GM23248 (cell line): ENCODE data around the gene LIME1. TPM values are rescaled to one million over a fixed set of nuclear protein-coding genes. Genes with fewer than 3 reads are reported as not detected.

Experiments used
- DNase-seq: peaks from one replicate; pipeline ENCODE4 v3.0.0-alpha.2; 2015
- H2AFZ ChIP-seq: fragments of 200-600 bp; sonication (generic); 2 replicates; pipeline ENCODE4 v1.6.1; 2016; ENCODE audit warnings: antibody characterized with exemption
- H3F3A ChIP-seq: fragments of 200-600 bp; sonication (generic); 2 replicates; pipeline ENCODE4 v1.6.1; 2016; ENCODE audit warnings: mild to moderate bottlenecking, antibody characterized with exemption, mixed run types; ENCODE audit not compliant: insufficient read depth
- H3K27ac ChIP-seq: fragments of 200-600 bp; sonication (generic); 2 replicates; pipeline ENCODE4 v1.5.1; 2016; ENCODE audit warnings: mild to moderate bottlenecking
- H3K27me3 ChIP-seq: fragments of 200-600 bp; sonication (generic); replicated peaks from 2 replicates; pipeline ENCODE4 v1.6.1; 2016; ENCODE audit warnings: mild to moderate bottlenecking; ENCODE audit not compliant: insufficient read depth
- H3K36me3 ChIP-seq: fragments of 200-600 bp; sonication (generic); 2 replicates; pipeline ENCODE4 v1.6.1; 2016; ENCODE audit warnings: low read depth, mild to moderate bottlenecking
- H3K4me1 ChIP-seq: fragments of 200-600 bp; sonication (generic); 2 replicates; pipeline ENCODE4 v1.6.1; 2016; ENCODE audit warnings: mild to moderate bottlenecking; ENCODE audit not compliant: insufficient read depth
- H3K4me2 ChIP-seq: fragments of 200-600 bp; sonication (generic); one replicate; pipeline ENCODE4 v1.6.1; 2016; ENCODE audit warnings: mild to moderate bottlenecking; ENCODE audit not compliant: unreplicated experiment
- H3K4me3 ChIP-seq: fragments of 200-600 bp; sonication (generic); 2 replicates; pipeline ENCODE4 v1.5.1; 2016; ENCODE audit warnings: mild to moderate bottlenecking
- H3K79me2 ChIP-seq: fragments of 200-600 bp; sonication (generic); 2 replicates; pipeline ENCODE4 v1.6.1; 2016; ENCODE audit warnings: mild to moderate bottlenecking; ENCODE audit not compliant: insufficient read depth
- H3K9ac ChIP-seq: fragments of 200-600 bp; sonication (generic); 2 replicates; pipeline ENCODE4 v1.6.1; 2016; ENCODE audit warnings: mild to moderate bottlenecking
- H3K9me2 ChIP-seq: fragments of 200-600 bp; sonication (generic); 2 replicates; pipeline ENCODE4 v1.6.1; 2016; ENCODE audit warnings: mixed run types, mild to moderate bottlenecking, moderate library complexity; ENCODE audit not compliant: insufficient read depth
- H3K9me3 ChIP-seq: fragments of 200-600 bp; sonication (generic); one replicate; pipeline ENCODE4 v1.6.1; 2017; ENCODE audit warnings: low read depth
- H4K20me1 ChIP-seq: fragments of 200-600 bp; sonication (generic); 2 replicates; pipeline ENCODE4 v1.6.0; 2016; ENCODE audit not compliant: insufficient read depth
- EZH2 ChIP-seq: fragments of 200-600 bp; sonication (generic); IDR thresholded peaks from 2 replicates; pipeline ENCODE4 v1.6.1; 2018; ENCODE audit warnings: antibody characterized with exemption, mild to moderate bottlenecking; ENCODE audit not compliant: insufficient read depth, poor library complexity, severe bottlenecking
- EZH2phosphoT487 ChIP-seq: fragments of 200-600 bp; sonication (generic); IDR thresholded peaks from 2 replicates; pipeline ENCODE4 v1.6.1; 2018; ENCODE audit warnings: antibody characterized with exemption, moderate library complexity, mild to moderate bottlenecking, low read depth; ENCODE audit not compliant: insufficient read depth
- WGBS, 2 experiments: methylation state at CpG; one replicate each; pipeline ENCODE4 v1.1.6; 2015 to 2017; ENCODE audit warnings: low lambda C conversion rate in 2 of 2, low coverage in 1 of 2; ENCODE audit errors: missing lambda C conversion rate in 2 of 2; 5-methylcytosine and 5-hydroxymethylcytosine counted together
- in situ Hi-C: fragments of 300-500 bp; cut with MboI; formaldehyde crosslinking; loops from 2 replicates; pipeline ENCODE4 v1.15.0; 2020
- polyA plus RNA-seq: library from polyadenylated mRNA; unstranded; fragments of >200 nt; fragmentation: Nextera tagmentation; extraction: Ambion mirVana; gene quantifications from 2 replicates; pipeline ENCODE4 v1.2.1, GENCODE V29; 2016
- total RNA-seq: library from RNA; depleted of rRNA; stranded (reverse); fragments of >200 nt; shearing (Covaris generic); gene quantifications from 2 replicates; pipeline ENCODE4 v1.2.3, GENCODE V29; 2014

LIME1 gene
- total and polyA plus RNA-seq, 2 experiments from 2014 or later, result 3.7 to 14.1 TPM

DNA sequence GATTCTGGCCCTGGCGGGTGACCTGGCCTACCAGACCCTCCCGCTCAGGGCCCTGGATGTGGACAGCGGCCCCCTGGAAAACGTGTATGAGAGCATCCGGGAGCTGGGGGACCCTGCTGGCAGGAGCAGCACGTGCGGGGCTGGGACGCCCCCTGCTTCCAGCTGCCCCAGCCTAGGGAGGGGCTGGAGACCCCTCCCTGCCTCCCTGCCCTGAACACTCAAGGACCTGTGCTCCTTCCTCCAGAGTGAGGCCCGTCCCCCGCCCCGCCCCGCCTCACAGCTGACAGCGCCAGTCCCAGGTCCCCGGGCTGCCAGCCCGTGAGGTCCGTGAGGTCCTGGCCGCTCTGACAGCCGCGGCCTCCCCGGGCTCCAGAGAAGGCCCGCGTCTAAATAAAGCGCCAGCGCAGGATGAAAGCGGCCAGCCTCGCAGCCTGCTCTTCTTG is 2.2 kb downstream of the LIME1 start:
- H3F3A ChIP-seq, result 0 out of 2 replicates have a peak, but pooled peaks cover 3% of the 10 kb centered on the region
- no peaks in the 10 kb centered on the region for H3K9me3 ChIP-seq
- H3K79me2 ChIP-seq, result no peaks in the 10 kb centered on the region; the same call in 1 of the 2 replicates
- no peak overlapping the region for H3K27ac ChIP-seq
- H3K36me3 ChIP-seq, result 0 out of 2 replicates have a peak, but pooled peaks cover 5% of the 10 kb centered on the region
- H4K20me1 ChIP-seq, result no peaks in the 10 kb centered on the region
- TF ChIP-seq EZH2phosphoT487 (no peak), EZH2 (no peak)
- H3K9me2 ChIP-seq, result no peaks in the 10 kb centered on the region
- no peaks in the 10 kb centered on the region for H3K27me3 ChIP-seq
- WGBS, 2 experiments, result 46 to 62% methylated on average over 11 to 26 of the region's 26 CpGs
- peaks cover 7% of the 10 kb centered on the region; the same call in 1 of the 2 replicates for H3K4me1 ChIP-seq
- no peak overlapping the region for H3K4me3 ChIP-seq
- no peak overlapping the region for H3K9ac ChIP-seq
- in situ Hi-C loops, result no loop called here
- no peak overlapping the region for H2AFZ ChIP-seq
- no peak overlapping the region for H3K4me2 ChIP-seq
- peak; percentile 56 for DNase-seq

DNA sequence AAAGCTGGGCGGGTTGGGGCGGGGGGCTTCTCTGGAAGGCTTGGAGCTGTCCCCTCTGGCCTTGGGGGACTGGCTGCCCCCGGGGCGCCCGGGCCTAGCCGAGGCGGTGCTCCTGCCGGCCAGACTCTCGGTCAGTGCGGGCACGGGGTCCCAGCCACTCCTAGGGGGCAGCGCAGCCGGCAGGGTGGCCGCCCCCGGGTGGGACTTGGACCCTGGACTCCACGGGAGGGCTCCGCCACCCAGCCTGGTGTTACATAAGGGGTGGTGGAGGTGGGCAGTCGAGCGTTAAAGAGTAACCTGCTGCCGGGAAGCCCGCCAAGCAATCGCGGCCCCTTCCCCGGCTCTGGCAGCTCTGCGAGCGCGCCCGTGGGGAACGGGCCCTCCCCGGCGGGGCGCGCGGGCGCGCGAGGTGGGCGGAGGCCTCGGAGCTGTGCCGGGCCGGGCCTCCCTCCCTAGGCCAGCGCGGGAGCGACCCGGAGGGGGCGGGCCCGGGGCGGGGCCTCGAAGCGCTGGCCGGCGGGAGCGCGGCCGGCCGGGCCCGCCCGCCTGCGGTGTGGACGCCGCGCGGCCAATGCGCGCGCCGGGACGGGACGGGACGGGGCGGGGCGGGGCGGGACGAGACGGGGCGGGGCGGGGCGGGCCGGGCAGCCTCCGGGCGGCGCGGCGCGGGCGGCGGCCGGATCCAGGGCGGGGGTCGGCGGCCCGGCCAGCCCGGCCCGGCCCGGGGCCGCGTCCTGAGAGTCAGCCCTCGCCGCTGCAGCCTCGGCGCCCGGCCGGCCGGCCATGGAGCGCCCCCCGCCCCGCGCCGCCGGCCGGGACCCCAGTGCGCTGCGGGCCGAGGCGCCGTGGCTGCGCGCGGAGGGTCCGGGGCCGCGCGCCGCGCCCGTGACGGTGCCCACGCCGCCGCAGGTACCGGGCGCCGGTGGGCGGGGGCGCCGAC is 2.9 kb downstream of the LIME1 start, which contains the start of gene SLC2A4RG:
Gene SLC2A4RG, plus strand, starts transcription at position 647 of the 940 bp plus-strand sequence. Its CDS starts 137 bp downstream, at position 784.
- Histone ChIP-seq H3K4me1 (peaks cover 7% of the 10 kb centered on the region; the same call in 1 of the 2 replicates), H3K9me2 (no peaks in the 10 kb centered on the region), H3K9me3 (no peaks in the 10 kb centered on the region), H3K9ac (peak within 1 kb of the TSS; percentile 78), H3K79me2 (no peaks in the 10 kb centered on the region), H3F3A (peaks cover 9% of the 10 kb centered on the region; the same call in 1 of the 2 replicates), H3K27ac (peak within 1 kb of the TSS; percentile 61), H4K20me1 (no peaks in the 10 kb centered on the region), H3K36me3 (0 out of 2 replicates have a peak, but pooled peaks cover 8% of the 10 kb centered on the region), H2AFZ (peak within 1 kb of the TSS; percentile 36), H3K4me2 (peak within 1 kb of the TSS; percentile 70), H3K27me3 (no peaks in the 10 kb centered on the region), H3K4me3 (peak within 1 kb of the TSS; percentile 68)
- 1 to 4% methylated on average over 46 to 70 of the region's 136 CpGs for WGBS, 2 experiments
- in situ Hi-C loops, result no loop called here
- DNase-seq, result peak; percentile 94
- TF ChIP-seq EZH2, result no peak
- TF ChIP-seq EZH2phosphoT487, result no peak

DNA sequence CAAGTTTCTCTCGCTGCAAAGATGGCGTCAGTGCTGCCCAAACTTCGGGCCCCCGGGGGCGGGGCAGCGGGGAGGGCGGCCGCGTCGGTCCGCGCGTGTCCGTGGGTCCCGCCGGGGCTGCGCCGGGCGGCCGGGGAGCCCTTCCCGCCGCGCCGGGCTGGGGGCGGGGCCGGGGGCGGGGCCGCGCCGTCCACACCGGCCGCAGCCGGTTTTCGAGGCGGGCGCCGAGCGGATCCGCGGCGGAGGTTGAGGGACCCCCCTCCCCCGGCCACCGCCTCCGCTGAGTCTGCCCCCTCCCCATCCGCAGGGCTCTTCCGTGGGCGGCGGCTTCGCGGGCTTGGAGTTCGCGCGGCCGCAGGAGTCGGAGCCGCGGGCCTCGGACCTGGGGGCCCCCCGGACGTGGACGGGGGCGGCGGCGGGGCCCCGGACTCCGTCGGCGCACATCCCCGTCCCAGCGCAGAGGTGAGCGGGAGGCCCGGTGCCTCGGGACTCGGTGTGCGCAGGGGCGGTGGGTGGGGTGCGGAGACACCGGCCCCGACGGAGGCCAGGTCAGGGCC is 3.7 kb downstream of the LIME1 start:
- H3K4me3 ChIP-seq, result peak overlapping the region; percentile 68
- no peaks in the 10 kb centered on the region for H3K9me3 ChIP-seq
- peaks cover 7% of the 10 kb centered on the region; the same call in 1 of the 2 replicates for H3K4me1 ChIP-seq
- peak overlapping the region; percentile 78 for H3K9ac ChIP-seq
- no peaks in the 10 kb centered on the region for H3K79me2 ChIP-seq
- peak overlapping the region; percentile 70 for H3K4me2 ChIP-seq
- in situ Hi-C loops, result no loop called here
- H3K9me2 ChIP-seq, result no peaks in the 10 kb centered on the region
- peaks cover 12% of the 10 kb centered on the region; the same call in 1 of the 2 replicates for H3F3A ChIP-seq
- no peak for TF ChIP-seq EZH2phosphoT487
- no peak for TF ChIP-seq EZH2
- peak overlapping the region; percentile 61 for H3K27ac ChIP-seq
- peak overlapping the region; percentile 36 for H2AFZ ChIP-seq
- H4K20me1 ChIP-seq, result no peaks in the 10 kb centered on the region
- 0 out of 2 replicates have a peak, but pooled peaks cover 8% of the 10 kb centered on the region for H3K36me3 ChIP-seq
- H3K27me3 ChIP-seq, result no peaks in the 10 kb centered on the region
- DNase-seq, result peak; percentile 66
- WGBS, 2 experiments, result 1% methylated on average over 16 to 44 of the region's 80 CpGs
